HepG2 (cell line): ENCODE data around the gene CPSF7. TPM values are rescaled to one million over a fixed set of nuclear protein-coding genes. Genes with fewer than 3 reads are reported as not detected.

Experiments used
- EED ChIP-seq: sonication (generic); formaldehyde crosslinking; IDR thresholded peaks from 2 replicates; pipeline ENCODE4 v1.5.0; 2020; ENCODE audit warnings: mild to moderate bottlenecking, missing genetic modification reagents
- ERF ChIP-seq: IDR thresholded peaks from 2 replicates; pipeline ENCODE4 v1.6.1; 2018; ENCODE audit warnings: missing biosample characterization, missing genetic modification reagents
- FOXA3 ChIP-seq: IDR thresholded peaks from 2 replicates; pipeline ENCODE4 v1.6.1; 2016; ENCODE audit warnings: missing genetic modification reagents, missing compliant biosample characterization
- GPN1 ChIP-seq: sonication (generic); formaldehyde crosslinking; IDR thresholded peaks from 2 replicates; pipeline ENCODE4 v1.5.1; 2020; ENCODE audit warnings: missing genetic modification reagents, borderline replicate concordance
- JUNB ChIP-seq: sonication (generic); formaldehyde crosslinking; IDR thresholded peaks from 2 replicates; pipeline ENCODE4 v1.8.0; 2022; ENCODE audit warnings: missing genetic modification reagents, mild to moderate bottlenecking, borderline replicate concordance
- KDM3A ChIP-seq: IDR thresholded peaks from 2 replicates; pipeline ENCODE4 v1.6.1; 2018; ENCODE audit warnings: low read depth, missing compliant biosample characterization
- MAF1 ChIP-seq: sonication (generic); formaldehyde crosslinking; IDR thresholded peaks from 2 replicates; pipeline ENCODE4 v1.5.0; 2020; ENCODE audit warnings: missing genetic modification reagents, borderline replicate concordance
- MATR3 ChIP-seq: sonication (generic); formaldehyde crosslinking; IDR thresholded peaks from 2 replicates; pipeline ENCODE4 v1.4.0; 2020; ENCODE audit warnings: missing genetic modification reagents
- MIER3 ChIP-seq: IDR thresholded peaks from 2 replicates; pipeline ENCODE4 v1.6.1; 2016; ENCODE audit warnings: missing compliant biosample characterization, borderline replicate concordance
- PHF5A ChIP-seq: IDR thresholded peaks from one replicate; pipeline ENCODE4 v1.6.1; 2018; ENCODE audit warnings: low read depth, missing genetic modification reagents; ENCODE audit not compliant: unreplicated experiment
- POGK ChIP-seq: sonication (generic); formaldehyde crosslinking; conservative IDR thresholded peaks from 2 replicates; pipeline ENCODE4 v1.8.0; 2022; ENCODE audit warnings: mild to moderate bottlenecking, moderate library complexity, missing genetic modification reagents
- TFDP2 ChIP-seq: sonication (generic); formaldehyde crosslinking; IDR thresholded peaks from 2 replicates; pipeline ENCODE4 v1.4.0; 2020; ENCODE audit warnings: missing genetic modification reagents
- TMF1 ChIP-seq: sonication (generic); formaldehyde crosslinking; IDR thresholded peaks from 2 replicates; pipeline ENCODE4 v1.8.1; 2022; ENCODE audit warnings: low read depth, missing genetic modification reagents
- ZBTB33 ChIP-seq: sonication (generic); formaldehyde crosslinking; IDR thresholded peaks from 2 replicates; pipeline ENCODE4 v1.4.0; 2020; ENCODE audit warnings: missing genetic modification reagents
- ZBTB34 ChIP-seq: sonication (generic); formaldehyde crosslinking; IDR thresholded peaks from 2 replicates; pipeline ENCODE4 v1.8.0; 2022; ENCODE audit warnings: mild to moderate bottlenecking, missing genetic modification reagents
- ZMYM3 ChIP-seq: sonication (generic); formaldehyde crosslinking; IDR thresholded peaks from 2 replicates; pipeline ENCODE4 v1.5.1; 2020; ENCODE audit warnings: mild to moderate bottlenecking, missing genetic modification reagents
- ZMYM4 ChIP-seq: sonication (generic); formaldehyde crosslinking; IDR thresholded peaks from 2 replicates; pipeline ENCODE4 v1.8.1; 2023; ENCODE audit warnings: mild to moderate bottlenecking, missing genetic modification reagents
- ZNF264 ChIP-seq: sonication (generic); formaldehyde crosslinking; IDR thresholded peaks from 2 replicates; pipeline ENCODE4 v1.4.0; 2020; ENCODE audit warnings: missing genetic modification reagents
- ZNF574 ChIP-seq: sonication (generic); formaldehyde crosslinking; IDR thresholded peaks from 2 replicates; pipeline ENCODE4 v1.4.0; 2020; ENCODE audit warnings: missing genetic modification reagents
- ZNF660 ChIP-seq: sonication (generic); formaldehyde crosslinking; IDR thresholded peaks from 2 replicates; pipeline ENCODE4 v1.5.1; 2020; ENCODE audit warnings: mild to moderate bottlenecking, low read depth, missing genetic modification reagents, borderline replicate concordance
- polyA plus RNA-seq, 8 experiments: library from polyadenylated mRNA; depleted of rRNA in 3 of 8; stranded (reverse) in 7 of 8; unstranded in 1 of 8; fragments of >200 nt; fragmentation: Illumina TruSeq in 4 of 8; extraction: Trizol in 4 of 8; gene quantifications; 2 replicates each; pipeline versions ENCODE4 v1.2.1 to v1.2.3, GENCODE V29; 2011 to 2016; ENCODE audit warnings: low read depth in 4 of 8, missing spikeins in 1 of 8, mixed read lengths in 1 of 8; ENCODE audit not compliant: insufficient read depth in 1 of 8
- total RNA-seq, 5 experiments: library from RNA; depleted of rRNA; stranded (reverse); fragments of >200 nt; fragmentation: Illumina TruSeq; extraction: Trizol; gene quantifications; 2 replicates each; pipeline ENCODE4 v1.2.3, GENCODE V29; 2016; ENCODE audit warnings: low read depth in 1 of 5

The CPSF7 gene
- total and polyA plus RNA-seq, 2 of the 13 experiments (the other 11 are each of a cell fraction or from before 2014, with no cell fraction given), result 34.1 to 36.8 TPM

- no peak for TF ChIP-seq GPN1 (CRISPR knock-in tag)
- TF ChIP-seq POGK, result no peak
- TF ChIP-seq JUNB (CRISPR knock-in tag), result 0 out of 2 replicates have a peak, but pooled peaks have one; percentile 53
- TF ChIP-seq PHF5A (CRISPR knock-in tag), result no peak
- no peak for TF ChIP-seq TMF1 (CRISPR knock-in tag)
- TF ChIP-seq ZNF574 (CRISPR knock-in tag), result peak; percentile 84
- TF ChIP-seq ZNF660, result no peak
- TF ChIP-seq KDM3A (CRISPR knock-in tag), result no peak
- TF ChIP-seq EED (CRISPR knock-in tag), result no peak
- TF ChIP-seq ZBTB33, result no peak
- TF ChIP-seq TFDP2 (CRISPR knock-in tag), result peak; percentile 49
- TF ChIP-seq ZMYM3 (CRISPR knock-in tag), result peak; percentile 57; the same call in 1 of the 2 replicates
- no peak for TF ChIP-seq ZMYM4 (CRISPR knock-in tag)
- peak; percentile 82 for TF ChIP-seq ZBTB34 (CRISPR knock-in tag)
- no peak for TF ChIP-seq MAF1 (CRISPR knock-in tag)
- peak; percentile 25; the same call in 1 of the 2 replicates for TF ChIP-seq MIER3
- TF ChIP-seq MATR3 (CRISPR knock-in tag), result no peak
- TF ChIP-seq FOXA3 (CRISPR knock-in tag), result peak; percentile 65; the same call in 1 of the 2 replicates
- TF ChIP-seq ZNF264, result peak; percentile 73; the same call in 1 of the 2 replicates
- peak; percentile 29; the same call in 1 of the 2 replicates for TF ChIP-seq ERF (CRISPR knock-in tag)
Measured at GRCh38 chr11:61369372-61370348, 60.1 kb downstream of the CPSF7 start (continued).
